HG03442 (cell line): ENCODE data around the gene CLEC2L.

Experiments used
- ATAC-seq: cut with Tn5 transposase; IDR thresholded peaks from one replicate; pipeline ENCODE4 v1.9.1; 2021; ENCODE audit warnings: mild to moderate bottlenecking, moderate library complexity; ENCODE audit not compliant: unreplicated experiment

The CLEC2L gene

DNA sequence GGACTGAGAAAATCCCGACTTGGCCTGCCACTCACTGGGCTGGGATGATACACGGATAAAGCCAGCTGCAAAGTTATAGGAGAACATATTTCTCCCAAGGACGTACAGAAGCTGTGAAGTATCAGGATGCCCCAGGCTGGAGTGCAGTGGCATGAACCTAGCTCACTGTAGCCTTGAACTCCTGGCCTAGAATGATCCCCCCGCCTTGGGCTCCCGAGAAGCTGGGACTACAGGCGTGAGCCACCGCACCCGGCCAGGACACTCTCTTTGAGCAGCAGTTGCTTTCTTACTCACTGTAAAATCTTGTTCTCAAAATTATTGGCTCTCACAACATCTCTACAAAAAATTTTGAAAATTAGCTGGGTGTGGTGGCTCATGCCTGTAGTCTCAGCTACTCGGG lies 50.4 kb downstream of the CLEC2L start:
- ATAC-seq = no peak

DNA sequence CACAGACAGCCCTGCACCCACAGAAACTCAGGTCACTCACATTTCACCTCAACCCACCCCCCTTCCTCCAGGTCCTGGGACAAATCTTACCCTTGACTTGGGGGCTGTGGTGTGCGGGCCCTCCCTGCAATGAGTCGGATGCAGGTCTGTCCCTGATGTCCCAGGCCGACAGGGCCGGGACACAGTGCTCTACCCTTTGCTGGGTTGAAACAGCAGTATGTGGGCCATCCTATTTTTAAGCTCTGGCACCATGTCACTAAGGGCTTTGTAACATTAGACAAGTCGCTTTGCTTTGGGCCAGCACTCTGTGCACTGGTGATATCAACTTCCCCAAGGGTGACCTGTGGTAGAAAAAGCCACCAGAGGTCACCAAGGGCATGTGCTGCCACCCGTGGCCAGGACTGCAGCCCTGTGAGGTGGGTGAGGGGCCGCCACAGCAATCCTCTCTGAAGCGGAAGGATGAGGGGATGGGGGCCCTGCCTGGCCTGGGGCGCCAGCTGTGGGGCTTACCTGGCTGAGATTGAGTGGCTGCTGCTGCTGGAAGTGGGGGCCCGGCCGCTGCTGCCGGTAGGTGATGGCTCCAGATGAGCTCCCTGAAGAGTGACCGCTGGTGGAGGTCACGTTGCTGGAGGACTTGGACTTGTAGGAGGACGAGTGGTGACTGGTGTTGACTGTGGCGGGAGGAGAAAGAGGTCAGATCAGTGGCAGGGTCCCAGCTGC lies 51.3 kb downstream of the CLEC2L start:
- ATAC-seq = no peak

- ATAC-seq = no peak
These were observed 51.8 kb downstream of the CLEC2L start for GRCh38 chr7:139575338-139575680.

DNA sequence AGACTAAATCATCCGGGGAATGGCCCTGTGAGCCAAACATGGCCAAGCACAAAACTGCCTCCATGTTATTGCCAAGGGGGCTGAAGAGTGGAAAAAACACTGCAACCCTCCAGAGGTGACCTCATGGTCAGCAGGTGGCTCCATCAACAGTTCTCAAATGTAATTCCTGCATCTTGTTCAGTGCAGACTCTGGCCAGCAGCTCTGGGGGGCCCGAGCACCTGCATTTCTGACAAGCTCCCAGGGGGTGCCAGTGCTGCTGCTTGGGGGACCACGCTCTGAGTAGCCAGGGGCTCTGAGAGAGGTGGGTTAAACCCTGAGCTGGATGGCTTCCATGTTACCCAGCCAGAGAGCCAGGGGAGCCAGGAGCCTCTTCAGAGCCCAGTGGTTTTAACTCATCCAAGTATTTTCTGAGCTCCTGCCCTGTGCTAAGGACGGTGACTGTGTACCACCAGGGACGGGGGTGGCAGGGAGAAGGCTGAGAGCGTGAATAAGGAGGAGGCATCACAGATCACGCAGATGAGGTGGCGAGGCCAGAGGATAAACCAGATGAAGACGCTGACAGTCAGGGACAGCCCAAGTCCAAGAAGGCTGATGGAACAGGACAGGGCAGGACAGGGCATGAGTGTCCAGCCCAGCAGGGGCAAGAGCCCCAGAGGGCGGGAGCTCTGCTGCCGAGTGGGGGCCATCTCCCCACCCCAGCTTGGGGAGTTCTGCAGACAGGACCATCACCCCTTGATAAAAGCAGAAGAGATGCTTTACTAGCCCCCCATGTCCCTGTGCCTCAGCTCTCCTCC lies 52.9 kb downstream of the CLEC2L start:
- no peak for ATAC-seq

DNA sequence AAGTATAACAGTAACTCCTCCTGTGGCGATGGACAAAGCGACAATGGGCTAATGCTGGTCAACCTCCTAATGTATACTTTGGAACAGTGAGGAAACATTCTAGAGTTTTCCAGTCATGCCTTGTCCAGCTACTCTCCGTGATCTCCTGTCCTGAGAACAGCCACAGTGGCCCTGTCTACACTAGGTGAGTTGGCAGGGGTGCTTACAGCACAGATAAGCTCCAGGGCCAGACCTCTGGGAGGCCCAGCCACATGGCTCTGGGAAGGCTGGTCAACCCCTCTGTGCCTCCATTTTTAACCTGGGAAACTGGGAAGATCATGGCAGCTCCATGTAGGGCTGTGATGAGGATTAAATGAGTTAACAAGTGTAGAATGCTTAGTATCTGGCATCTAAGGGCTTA lies 57.0 kb downstream of the CLEC2L start:
- no peak for ATAC-seq

- no peak for ATAC-seq
These were observed 58.7 kb downstream of the CLEC2L start for GRCh38 chr7:139582130-139582650.

- no peak for ATAC-seq
These were observed 59.2 kb downstream of the CLEC2L start for GRCh38 chr7:139582671-139583155.

GRCh38 chr7:139583826-139584553 lies 60.5 kb downstream of the CLEC2L start:
- no peak for ATAC-seq

GRCh38 chr7:139585042-139585441 lies 61.6 kb downstream of the CLEC2L start:
- ATAC-seq = no peak

GRCh38 chr7:139586286-139586685 lies 62.8 kb downstream of the CLEC2L start:
- no peak for ATAC-seq

- ATAC-seq = no peak
These were observed 64.0 kb downstream of the CLEC2L start for GRCh38 chr7:139587535-139587934.

DNA sequence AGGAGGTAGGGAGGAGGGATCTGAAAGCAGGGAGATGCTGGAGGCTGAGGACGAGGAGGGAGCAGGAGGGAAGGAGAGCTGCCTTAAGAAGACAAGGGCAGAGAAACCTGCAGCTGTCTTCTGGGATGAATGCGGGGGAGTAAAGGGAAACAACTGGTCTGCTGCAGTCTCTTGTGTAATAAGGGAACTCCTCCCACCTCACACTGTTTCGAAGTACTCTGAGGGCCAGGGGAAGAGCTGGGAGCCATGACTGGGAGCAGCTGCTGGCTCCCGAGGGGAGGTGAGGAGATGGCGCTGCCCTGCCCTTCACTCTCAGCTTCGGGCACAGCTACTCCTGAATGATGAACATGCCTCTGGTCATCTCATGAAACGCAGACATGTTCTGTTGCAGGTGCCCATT lies 65.1 kb downstream of the CLEC2L start:
- no peak for ATAC-seq

GRCh38 chr7:139589474-139589873 lies 66.0 kb downstream of the CLEC2L start:
- ATAC-seq = no peak

DNA sequence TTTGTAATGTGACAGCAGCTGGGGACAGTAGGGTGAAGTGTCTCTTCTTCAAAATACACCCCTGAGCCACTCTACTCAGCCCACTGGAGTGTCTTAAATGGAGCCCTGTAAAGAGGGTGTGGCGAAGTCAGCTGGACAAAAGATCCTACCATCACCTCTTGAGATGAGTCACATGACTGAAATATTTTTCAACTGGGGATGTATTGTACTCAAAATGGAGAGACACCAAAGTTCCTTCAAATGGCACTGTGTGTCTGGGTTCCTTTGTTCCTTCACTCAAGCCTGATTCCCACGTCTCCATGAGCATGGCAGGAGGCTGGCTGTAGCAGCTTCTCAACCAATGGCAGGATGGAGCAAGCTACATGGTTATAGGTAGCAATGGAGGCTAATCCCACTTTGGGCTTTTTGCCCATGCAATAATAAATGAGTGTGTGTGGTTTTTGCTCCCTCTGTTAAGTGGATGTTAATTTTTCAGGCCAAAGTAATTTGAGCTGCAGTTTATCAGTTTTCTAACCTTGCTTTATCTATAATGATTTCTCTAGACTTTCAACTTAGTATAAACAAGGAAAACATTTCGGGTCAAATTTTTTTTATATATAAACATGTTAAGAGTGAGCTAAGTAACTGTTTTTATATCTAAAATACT lies 68.2 kb downstream of the CLEC2L start:
- no peak for ATAC-seq

- no peak for ATAC-seq
These were observed 69.4 kb downstream of the CLEC2L start for GRCh38 chr7:139592801-139593461.

DNA sequence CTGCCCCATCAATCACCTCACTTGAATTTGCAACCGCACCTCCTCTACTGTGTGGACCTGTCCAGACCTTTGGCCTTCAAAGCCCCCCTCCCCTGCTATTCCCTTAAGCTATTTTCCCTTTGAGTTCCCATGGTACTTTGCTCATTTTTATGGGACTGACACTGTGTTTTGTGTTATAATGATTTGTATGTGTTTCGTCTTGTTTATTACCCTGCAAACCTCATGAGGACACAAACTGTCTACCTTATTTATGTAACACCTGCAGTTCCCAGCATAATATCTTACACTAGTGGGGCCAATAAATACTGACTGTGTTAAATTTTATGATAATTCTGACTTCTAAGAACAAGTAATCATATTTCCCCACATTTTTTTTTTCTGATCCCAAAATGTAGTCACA lies 70.6 kb downstream of the CLEC2L start:
- ATAC-seq = no peak
